Stimulated activated memory B cell treated with anti-CD40 and anti-IgM and Interleukin-4, amounts not matched to agents 10 μg/mL and 1 μg/mL and 100 μg/mL, for 72 hours (primary cell): Measurements from ENCODE around the gene IMMP1L.

Source experiments
- ATAC-seq: fragments of 150-1000 bp; cut with Tn5 transposase; 2 replicates; pipeline ENCODE4 v1.10.0; 2021
- H3K27ac Mint-ChIP-seq: one replicate; pipeline ENCODE4 v1.8.0; 2022; ENCODE audit warnings: mild to moderate bottlenecking, mixed read lengths
- H3K27me3 Mint-ChIP-seq: one replicate; pipeline ENCODE4 v1.8.0; 2022; ENCODE audit warnings: mixed read lengths
- H3K36me3 Mint-ChIP-seq: one replicate; pipeline ENCODE4 v1.8.0; 2022; ENCODE audit warnings: mixed read lengths
- H3K4me1 Mint-ChIP-seq: one replicate; pipeline ENCODE4 v1.8.0; 2022; ENCODE audit warnings: mixed read lengths
- H3K4me3 Mint-ChIP-seq: one replicate; pipeline ENCODE4 v1.8.0; 2022; ENCODE audit warnings: mild to moderate bottlenecking, moderate library complexity, mixed read lengths
- H3K9me3 Mint-ChIP-seq: one replicate; pipeline ENCODE4 v1.8.0; 2022; ENCODE audit warnings: mixed read lengths

IMMP1L gene

GRCh38 chr11:31492320-31492913 is 17.0 kb downstream of the IMMP1L start:
- Mint-ChIP-seq H3K27ac (no peak overlapping the region), H3K9me3 (peaks cover 5% of the 10 kb centered on the region), H3K27me3 (no peaks in the 10 kb centered on the region), H3K4me3 (no peak overlapping the region), H3K36me3 (peaks cover 46% of the 10 kb centered on the region), H3K4me1 (peaks cover 32% of the 10 kb centered on the region)
- no peak for ATAC-seq

DNA sequence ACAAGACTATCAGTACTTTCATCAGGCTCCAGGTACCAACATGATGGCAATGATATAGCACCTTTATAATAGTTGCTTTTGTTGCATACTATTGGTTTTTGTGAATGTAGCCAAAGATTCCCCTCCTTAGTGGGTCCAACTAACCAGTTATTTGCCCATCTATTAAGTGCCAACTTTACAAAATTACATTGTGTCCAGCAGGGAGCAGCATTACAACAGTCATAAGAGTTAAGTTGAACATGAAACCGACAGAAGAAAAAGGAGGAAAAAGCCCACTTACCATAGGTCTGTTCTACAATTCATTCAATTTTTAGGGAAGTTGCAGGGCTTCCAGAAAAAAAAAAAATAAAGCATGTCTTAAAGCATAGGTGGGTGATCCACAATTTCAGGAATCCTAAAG is 21.6 kb downstream of the IMMP1L start:
- Mint-ChIP-seq H3K9me3 (no peaks in the 10 kb centered on the region), H3K4me3 (no peak overlapping the region), H3K36me3 (peaks cover 13% of the 10 kb centered on the region), H3K27me3 (no peaks in the 10 kb centered on the region), H3K4me1 (peaks cover 27% of the 10 kb centered on the region), H3K27ac (no peak overlapping the region)
- no peak for ATAC-seq

DNA sequence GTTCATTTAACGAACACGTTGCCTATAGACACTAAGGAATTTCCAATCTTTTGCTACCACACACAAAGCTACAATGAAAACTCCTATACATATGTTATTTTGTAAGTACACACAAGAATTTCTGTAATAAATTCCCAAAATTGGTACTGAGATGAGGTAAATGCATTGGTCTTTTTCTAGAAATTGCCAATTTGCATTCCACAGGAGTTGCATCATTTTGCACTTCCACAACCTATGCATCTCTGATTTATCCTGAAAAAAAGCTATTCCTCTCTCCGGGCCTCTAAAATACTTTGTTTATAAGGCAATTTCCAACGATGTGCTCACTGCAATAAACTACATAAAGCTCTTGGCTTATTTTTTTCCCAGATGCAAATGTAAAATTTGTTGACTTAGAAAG is 24.9 kb downstream of the IMMP1L start:
- Mint-ChIP-seq H3K4me3 (no peak overlapping the region), H3K4me1 (peaks cover 10% of the 10 kb centered on the region), H3K27ac (no peak overlapping the region), H3K27me3 (no peaks in the 10 kb centered on the region), H3K9me3 (no peaks in the 10 kb centered on the region), H3K36me3 (peaks cover 4% of the 10 kb centered on the region)
- ATAC-seq: no peak

GRCh38 chr11:31480930-31481329 is 28.5 kb downstream of the IMMP1L start:
- no peak overlapping the region for H3K4me3 Mint-ChIP-seq
- no peak for ATAC-seq
- H3K27ac Mint-ChIP-seq: no peak overlapping the region
- no peaks in the 10 kb centered on the region for H3K27me3 Mint-ChIP-seq
- H3K36me3 Mint-ChIP-seq: no peaks in the 10 kb centered on the region
- H3K9me3 Mint-ChIP-seq: no peaks in the 10 kb centered on the region
- H3K4me1 Mint-ChIP-seq: no peaks in the 10 kb centered on the region

GRCh38 chr11:31479066-31479465 is 30.4 kb downstream of the IMMP1L start:
- no peak for ATAC-seq
- no peaks in the 10 kb centered on the region for H3K4me1 Mint-ChIP-seq
- no peaks in the 10 kb centered on the region for H3K36me3 Mint-ChIP-seq
- H3K9me3 Mint-ChIP-seq: no peaks in the 10 kb centered on the region
- H3K4me3 Mint-ChIP-seq: no peak overlapping the region
- H3K27ac Mint-ChIP-seq: no peak overlapping the region
- H3K27me3 Mint-ChIP-seq: no peaks in the 10 kb centered on the region

DNA sequence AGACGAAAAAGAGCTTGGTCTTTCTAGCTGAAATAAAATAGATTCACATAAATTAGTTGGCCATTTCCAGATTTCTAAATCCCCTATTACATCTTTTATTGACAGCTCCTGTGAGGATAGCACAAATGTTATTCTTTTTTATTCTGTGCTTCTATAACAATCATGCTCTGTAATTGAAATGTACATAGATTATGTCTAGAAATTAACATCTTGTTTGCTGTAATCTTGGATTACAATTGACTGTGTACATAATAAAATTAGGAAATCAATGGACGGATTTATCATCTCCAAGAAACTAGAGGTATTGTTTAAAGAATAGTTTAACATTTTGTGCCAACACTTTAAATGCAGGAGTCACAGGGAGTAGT is 31.2 kb downstream of the IMMP1L start:
- H3K27me3 Mint-ChIP-seq: no peaks in the 10 kb centered on the region
- H3K4me3 Mint-ChIP-seq: no peak overlapping the region
- no peaks in the 10 kb centered on the region for H3K4me1 Mint-ChIP-seq
- no peaks in the 10 kb centered on the region for H3K36me3 Mint-ChIP-seq
- no peak overlapping the region for H3K27ac Mint-ChIP-seq
- no peaks in the 10 kb centered on the region for H3K9me3 Mint-ChIP-seq
- ATAC-seq: no peak

- ATAC-seq: no peak
- no peaks in the 10 kb centered on the region for H3K36me3 Mint-ChIP-seq
- no peak overlapping the region for H3K27ac Mint-ChIP-seq
- H3K27me3 Mint-ChIP-seq: no peaks in the 10 kb centered on the region
- no peaks in the 10 kb centered on the region for H3K4me1 Mint-ChIP-seq
- H3K9me3 Mint-ChIP-seq: no peaks in the 10 kb centered on the region
- H3K4me3 Mint-ChIP-seq: no peak overlapping the region
Observed at GRCh38 chr11:31477528-31478222, 31.7 kb downstream of the IMMP1L start.

GRCh38 chr11:31474083-31474482 is 35.3 kb downstream of the IMMP1L start:
- ATAC-seq: no peak
- Mint-ChIP-seq H3K36me3 (peaks cover 24% of the 10 kb centered on the region), H3K27me3 (no peaks in the 10 kb centered on the region), H3K9me3 (no peaks in the 10 kb centered on the region), H3K4me3 (no peak overlapping the region), H3K4me1 (no peaks in the 10 kb centered on the region), H3K27ac (no peak overlapping the region)

GRCh38 chr11:31464436-31464835 is 45.0 kb downstream of the IMMP1L start:
- no peaks in the 10 kb centered on the region for H3K27me3 Mint-ChIP-seq
- peaks cover 57% of the 10 kb centered on the region for H3K36me3 Mint-ChIP-seq
- H3K9me3 Mint-ChIP-seq: peaks cover 6% of the 10 kb centered on the region
- ATAC-seq: no peak
- no peak overlapping the region for H3K27ac Mint-ChIP-seq
- no peak overlapping the region for H3K4me3 Mint-ChIP-seq
- H3K4me1 Mint-ChIP-seq: peaks cover 11% of the 10 kb centered on the region

GRCh38 chr11:31455177-31455576 is 54.2 kb downstream of the IMMP1L start:
- ATAC-seq: no peak
- Mint-ChIP-seq H3K9me3 (no peaks in the 10 kb centered on the region), H3K27me3 (no peaks in the 10 kb centered on the region), H3K27ac (no peak overlapping the region), H3K36me3 (peaks cover 50% of the 10 kb centered on the region), H3K4me1 (no peaks in the 10 kb centered on the region), H3K4me3 (no peak overlapping the region)

DNA sequence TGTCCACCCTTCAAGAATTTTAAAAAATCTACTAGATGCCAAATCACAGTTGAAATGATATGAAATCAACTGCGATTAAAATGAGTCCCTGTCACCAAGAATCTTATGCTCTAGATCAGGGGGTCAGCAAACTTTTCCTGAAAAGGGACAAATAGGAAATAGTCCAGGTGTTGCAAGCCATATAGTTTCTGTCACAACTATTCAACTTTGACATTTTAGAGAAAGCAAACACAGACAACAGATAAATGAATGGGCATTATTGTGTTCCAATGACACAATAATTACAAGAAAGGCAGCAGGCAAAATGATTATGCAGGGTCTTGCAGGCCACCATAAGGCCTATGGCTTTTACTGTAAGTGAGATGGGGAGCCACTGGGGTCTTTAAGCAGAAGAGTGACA is 58.6 kb downstream of the IMMP1L start:
- Mint-ChIP-seq H3K27ac (no peak overlapping the region), H3K9me3 (no peaks in the 10 kb centered on the region), H3K4me3 (no peak overlapping the region), H3K27me3 (no peaks in the 10 kb centered on the region), H3K36me3 (peaks cover 59% of the 10 kb centered on the region), H3K4me1 (no peaks in the 10 kb centered on the region)
- no peak for ATAC-seq

DNA sequence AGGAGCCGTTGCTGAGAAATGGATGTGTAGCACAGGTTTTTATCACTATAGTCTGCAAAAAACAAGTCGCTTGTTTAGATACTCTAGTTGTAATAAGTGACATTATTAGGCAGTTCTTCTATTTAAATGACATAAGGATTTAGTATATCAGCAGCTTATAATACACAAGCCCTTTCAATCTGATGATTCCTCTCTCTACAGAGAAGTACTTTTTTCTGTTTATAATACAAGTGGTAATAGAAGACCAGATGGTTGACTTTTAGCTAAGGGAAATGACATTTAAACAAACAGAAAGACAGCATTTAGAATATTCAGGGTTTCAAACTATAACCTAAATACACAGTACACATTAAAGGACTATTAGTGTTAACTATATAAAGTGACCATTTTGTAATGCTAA is 60.4 kb downstream of the IMMP1L start:
- no peaks in the 10 kb centered on the region for H3K9me3 Mint-ChIP-seq
- no peaks in the 10 kb centered on the region for H3K4me1 Mint-ChIP-seq
- no peaks in the 10 kb centered on the region for H3K27me3 Mint-ChIP-seq
- no peak overlapping the region for H3K4me3 Mint-ChIP-seq
- H3K36me3 Mint-ChIP-seq: peaks cover 56% of the 10 kb centered on the region
- ATAC-seq: no peak
- H3K27ac Mint-ChIP-seq: no peak overlapping the region

GRCh38 chr11:31445621-31446020 is 63.8 kb downstream of the IMMP1L start:
- Mint-ChIP-seq H3K9me3 (no peaks in the 10 kb centered on the region), H3K27ac (no peak overlapping the region), H3K4me3 (no peak overlapping the region), H3K27me3 (no peaks in the 10 kb centered on the region), H3K4me1 (no peaks in the 10 kb centered on the region), H3K36me3 (peaks cover 29% of the 10 kb centered on the region)
- ATAC-seq: no peak

GRCh38 chr11:31443802-31444201 is 65.6 kb downstream of the IMMP1L start:
- Mint-ChIP-seq H3K36me3 (peaks cover 20% of the 10 kb centered on the region), H3K9me3 (no peaks in the 10 kb centered on the region), H3K27ac (no peak overlapping the region), H3K27me3 (no peaks in the 10 kb centered on the region), H3K4me3 (no peak overlapping the region), H3K4me1 (no peaks in the 10 kb centered on the region)
- ATAC-seq: no peak

GRCh38 chr11:31442086-31442485 is 67.3 kb downstream of the IMMP1L start:
- no peaks in the 10 kb centered on the region for H3K27me3 Mint-ChIP-seq
- H3K27ac Mint-ChIP-seq: no peak overlapping the region
- ATAC-seq: no peak
- peaks cover 12% of the 10 kb centered on the region for H3K36me3 Mint-ChIP-seq
- no peak overlapping the region for H3K4me3 Mint-ChIP-seq
- H3K9me3 Mint-ChIP-seq: no peaks in the 10 kb centered on the region
- no peaks in the 10 kb centered on the region for H3K4me1 Mint-ChIP-seq

GRCh38 chr11:31441296-31441695 is 68.1 kb downstream of the IMMP1L start:
- Mint-ChIP-seq H3K36me3 (peaks cover 6% of the 10 kb centered on the region), H3K9me3 (no peaks in the 10 kb centered on the region), H3K27me3 (no peaks in the 10 kb centered on the region), H3K4me3 (no peak overlapping the region), H3K27ac (no peak overlapping the region), H3K4me1 (no peaks in the 10 kb centered on the region)
- no peak for ATAC-seq
